ENCODE data around the gene ALOX15B. TPM values are rescaled to one million over a fixed set of nuclear protein-coding genes. Genes with fewer than 3 reads are reported as not detected.
"Not testable (repeated sequence)": the region's sequence is repeated elsewhere in the genome, so short reads cannot be mapped to it uniquely, and the experiment has no call there.

Gene ALOX15B
- total RNA-seq, 4 donors from 2014 or later: 0.15 to 1.0 (median 0.69) TPM

DNA sequence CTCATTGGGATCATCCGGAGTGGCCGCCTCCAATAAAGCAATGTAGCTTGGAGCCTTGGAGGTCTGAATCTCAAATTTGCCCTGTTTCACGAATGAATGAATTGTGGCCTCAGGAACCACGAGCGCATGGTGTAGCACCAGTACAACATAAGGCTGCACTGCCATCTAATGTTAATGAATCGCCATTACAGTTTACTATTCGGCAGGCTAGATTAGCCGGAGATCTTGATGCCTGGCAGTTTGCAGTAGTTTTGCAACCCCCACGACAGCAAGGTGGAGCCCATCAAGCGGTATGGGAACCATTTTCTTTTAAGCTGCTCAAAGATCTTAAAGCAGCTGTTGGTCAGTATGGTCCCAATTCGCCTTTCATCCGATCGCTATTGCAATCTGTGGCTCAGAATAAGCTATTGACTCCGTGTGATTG lies 18.8 kb downstream of the ALOX15B start:
- no peak overlapping the region for H3K4me3 ChIP-seq
- H3K27ac ChIP-seq: no peak overlapping the region
- intact Hi-C loops (cut with DNase I; ENCODE audit: low total_unique reads) (loop anchor here (5.0 to 10.0 kb wide), 5 partner anchors 70 to 313 kb away; partner anchors contain the start of gene CHD3), in situ Hi-C loops (cut with MboI; ENCODE audit: low sequenced_read_pairs in 4 of 4) (no loop called here)
- no peaks in the 10 kb centered on the region for H3K36me3 ChIP-seq
- TF ChIP-seq, protein P1, sequence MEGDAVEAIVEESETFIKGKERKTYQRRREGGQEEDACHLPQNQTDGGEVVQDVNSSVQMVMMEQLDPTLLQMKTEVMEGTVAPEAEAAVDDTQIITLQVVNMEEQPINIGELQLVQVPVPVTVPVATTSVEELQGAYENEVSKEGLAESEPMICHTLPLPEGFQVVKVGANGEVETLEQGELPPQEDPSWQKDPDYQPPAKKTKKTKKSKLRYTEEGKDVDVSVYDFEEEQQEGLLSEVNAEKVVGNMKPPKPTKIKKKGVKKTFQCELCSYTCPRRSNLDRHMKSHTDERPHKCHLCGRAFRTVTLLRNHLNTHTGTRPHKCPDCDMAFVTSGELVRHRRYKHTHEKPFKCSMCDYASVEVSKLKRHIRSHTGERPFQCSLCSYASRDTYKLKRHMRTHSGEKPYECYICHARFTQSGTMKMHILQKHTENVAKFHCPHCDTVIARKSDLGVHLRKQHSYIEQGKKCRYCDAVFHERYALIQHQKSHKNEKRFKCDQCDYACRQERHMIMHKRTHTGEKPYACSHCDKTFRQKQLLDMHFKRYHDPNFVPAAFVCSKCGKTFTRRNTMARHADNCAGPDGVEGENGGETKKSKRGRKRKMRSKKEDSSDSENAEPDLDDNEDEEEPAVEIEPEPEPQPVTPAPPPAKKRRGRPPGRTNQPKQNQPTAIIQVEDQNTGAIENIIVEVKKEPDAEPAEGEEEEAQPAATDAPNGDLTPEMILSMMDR (IDR thresholded peaks at IDR 0.05 in 4 of 5, conservative IDR thresholded peaks at IDR 0.05 in 1 of 5): peak; percentile 40 to 80 (median 79)
- TF ChIP-seq POLR2A (IDR thresholded peaks at IDR 0.05): no peak
- H3K9me3 ChIP-seq: no peaks in the 10 kb centered on the region
- DNase-seq (peak; percentile 26 to 31), ATAC-seq (peak; percentile 89 to 91)
- H3K27me3 ChIP-seq: peaks cover 25 to 43% (median 40%) of the 10 kb centered on the region in 3 donors
- peaks cover 5 to 6% of the 10 kb centered on the region in 2 donors for H3K4me1 ChIP-seq

DNA sequence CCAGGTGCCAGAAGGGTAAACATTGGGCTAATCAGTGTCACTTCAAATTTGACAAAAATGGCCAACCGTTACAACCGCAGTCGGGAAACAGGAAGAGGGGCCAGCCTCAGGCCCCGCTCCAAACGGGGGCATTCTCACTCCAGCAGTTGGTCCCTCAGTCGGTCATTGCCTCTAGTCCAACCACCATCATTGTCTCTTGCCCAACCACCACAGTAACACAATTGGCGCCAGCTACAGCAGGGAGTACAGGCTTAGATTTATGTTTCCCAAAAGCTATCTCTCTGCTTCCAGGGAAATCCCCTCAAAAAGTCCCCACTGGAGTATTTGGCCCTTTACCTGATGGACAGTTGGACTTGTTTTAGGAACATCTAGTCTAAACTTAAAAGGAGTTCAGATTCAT lies 20.3 kb downstream of the ALOX15B start:
- TF ChIP-seq, protein P1 (IDR thresholded peaks at IDR 0.05 in 4 of 5, conservative IDR thresholded peaks at IDR 0.05 in 1 of 5): no peak
- no peak for TF ChIP-seq POLR2A (IDR thresholded peaks at IDR 0.05)
- H3K9me3 ChIP-seq: no peaks in the 10 kb centered on the region
- in situ Hi-C loops (cut with MboI; ENCODE audit: low sequenced_read_pairs in 4 of 4) (no loop called here), intact Hi-C loops (cut with DNase I; ENCODE audit: low total_unique reads) (loop anchor here (5.0 to 10.0 kb wide), 5 partner anchors 72 to 314 kb away; partner anchors contain the start of gene CHD3)
- no peak overlapping the region for H3K4me3 ChIP-seq
- ATAC-seq: no peak
- no peak overlapping the region for H3K27ac ChIP-seq
- H3K27me3 ChIP-seq: peaks cover 38 to 57% (median 50%) of the 10 kb centered on the region in 3 donors
- H3K36me3 ChIP-seq: no peaks in the 10 kb centered on the region
- peaks cover 8% of the 10 kb centered on the region in 2 donors for H3K4me1 ChIP-seq
- no peak for DNase-seq

DNA sequence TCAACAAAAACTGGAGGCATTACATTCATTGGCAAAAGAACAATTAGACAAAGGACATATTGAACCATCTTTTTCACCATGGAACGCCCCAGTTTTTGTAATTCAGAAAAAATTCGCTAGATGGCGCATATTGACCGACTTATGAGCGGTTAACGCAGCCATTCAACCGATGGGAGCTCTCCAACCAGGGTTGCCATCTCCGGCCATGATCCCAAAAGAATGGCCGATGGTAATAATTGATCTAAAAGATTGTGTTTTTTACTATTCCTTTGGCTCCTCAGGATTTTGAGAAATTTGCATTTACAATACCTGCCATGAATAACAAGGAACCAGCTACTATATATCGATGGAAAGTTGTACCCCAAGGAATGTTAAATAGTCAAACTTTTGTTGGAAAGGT lies 21.4 kb downstream of the ALOX15B start:
- H3K9me3 ChIP-seq: no peaks in the 10 kb centered on the region
- no peaks in the 10 kb centered on the region for H3K36me3 ChIP-seq
- TF ChIP-seq, protein P1 (IDR thresholded peaks at IDR 0.05 in 4 of 5, conservative IDR thresholded peaks at IDR 0.05 in 1 of 5): peak; percentile 55 to 78 (median 73)
- TF ChIP-seq POLR2A (IDR thresholded peaks at IDR 0.05): no peak
- H3K4me3 ChIP-seq: no peak overlapping the region
- ATAC-seq: peak in 1 of 2 donors; percentile 73
- H3K27me3 ChIP-seq: peaks cover 44 to 63% (median 50%) of the 10 kb centered on the region in 3 donors
- intact Hi-C loops (cut with DNase I; ENCODE audit: low total_unique reads) (loop anchor here (2.0 to 5.0 kb wide), 2 partner anchors 19 to 57 kb away; partner anchors contain the start of gene ALOXE3), in situ Hi-C loops (cut with MboI; ENCODE audit: low sequenced_read_pairs in 4 of 4) (no loop called here)
- no peak overlapping the region for H3K27ac ChIP-seq
- H3K4me1 ChIP-seq: peaks cover 8% of the 10 kb centered on the region in 2 donors
- DNase-seq: peak in 1 of 2 donors; percentile 25

DNA sequence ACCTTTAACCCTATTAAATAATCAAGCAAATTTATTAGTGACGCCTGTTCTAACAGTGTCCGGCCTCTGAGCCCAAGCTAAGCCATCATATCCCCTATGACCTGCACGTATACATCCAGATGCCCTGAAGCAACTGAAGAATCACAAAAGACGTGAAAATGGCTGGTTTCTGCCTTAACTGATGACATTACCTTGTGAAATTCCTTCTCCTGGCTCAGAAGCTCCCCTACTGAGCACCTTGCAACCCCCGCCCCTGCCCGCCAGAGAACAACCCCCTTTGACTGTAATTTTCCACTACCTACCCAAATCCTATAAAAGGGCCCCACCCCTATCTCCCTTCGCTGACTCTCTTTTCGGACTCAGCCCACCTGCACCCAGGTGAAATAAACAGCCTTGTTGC lies 23.0 kb downstream of the ALOX15B start:
- H3K4me3 ChIP-seq; ATAC-seq; H3K36me3 ChIP-seq; H3K27ac ChIP-seq; in situ Hi-C loops (cut with MboI; ENCODE audit: low sequenced_read_pairs in 4 of 4); H3K4me1 ChIP-seq; H3K9me3 ChIP-seq; DNase-seq: not testable (repeated sequence)
- intact Hi-C loops (cut with DNase I; ENCODE audit: low total_unique reads): loop anchor here (2.0 to 5.0 kb wide), 2 partner anchors 17 to 55 kb away; partner anchors contain the start of gene ALOXE3
- H3K27me3 ChIP-seq: peaks cover 44 to 63% (median 50%) of the 10 kb centered on the region in 3 donors

GRCh38 chr17:8062435-8062806 lies 23.6 kb downstream of the ALOX15B start:
- TF ChIP-seq, protein P1 (IDR thresholded peaks at IDR 0.05 in 4 of 5, conservative IDR thresholded peaks at IDR 0.05 in 1 of 5): no peak
- no peak for TF ChIP-seq POLR2A (IDR thresholded peaks at IDR 0.05)
- peaks cover 44 to 63% (median 50%) of the 10 kb centered on the region in 3 donors for H3K27me3 ChIP-seq

More at GRCh38 chr17:8062435-8062806, 23.6 kb downstream of the ALOX15B start:
- Histone ChIP-seq H3K27ac (no peak overlapping the region), H3K9me3 (no peaks in the 10 kb centered on the region), H3K4me3 (peak overlapping the region in 3 of 4 donors; percentile 0 to 22 (median 6)), H3K4me1 (peaks cover 8% of the 10 kb centered on the region in 2 donors), H3K36me3 (no peaks in the 10 kb centered on the region)
- no peak for DNase-seq
- ATAC-seq: no peak
- in situ Hi-C loops (cut with MboI; ENCODE audit: low sequenced_read_pairs in 4 of 4) (no loop called here), intact Hi-C loops (cut with DNase I; ENCODE audit: low total_unique reads) (loop anchor here (5.0 kb wide), 1 partner anchor 55 kb away; the partner anchor contains the start of gene ALOXE3)

Data from gastrocnemius medialis (tissue), 4 donors.